ENCODE results near the gene HOXA7. TPM values are rescaled to one million over a fixed set of nuclear protein-coding genes. Genes with fewer than 3 reads are reported as not detected.

The HOXA7 gene
- total RNA-seq, 1 donor from 2014 or later: not detected

GRCh38 chr7:27115221-27116026, 41.1 kb downstream of the HOXA7 start:
- H3K4me2 ChIP-seq: no peak overlapping the region
- peak; percentile 99 for TF ChIP-seq EZH2phosphoT487 (IDR thresholded peaks at IDR 0.05)
- TF ChIP-seq, protein P1, sequence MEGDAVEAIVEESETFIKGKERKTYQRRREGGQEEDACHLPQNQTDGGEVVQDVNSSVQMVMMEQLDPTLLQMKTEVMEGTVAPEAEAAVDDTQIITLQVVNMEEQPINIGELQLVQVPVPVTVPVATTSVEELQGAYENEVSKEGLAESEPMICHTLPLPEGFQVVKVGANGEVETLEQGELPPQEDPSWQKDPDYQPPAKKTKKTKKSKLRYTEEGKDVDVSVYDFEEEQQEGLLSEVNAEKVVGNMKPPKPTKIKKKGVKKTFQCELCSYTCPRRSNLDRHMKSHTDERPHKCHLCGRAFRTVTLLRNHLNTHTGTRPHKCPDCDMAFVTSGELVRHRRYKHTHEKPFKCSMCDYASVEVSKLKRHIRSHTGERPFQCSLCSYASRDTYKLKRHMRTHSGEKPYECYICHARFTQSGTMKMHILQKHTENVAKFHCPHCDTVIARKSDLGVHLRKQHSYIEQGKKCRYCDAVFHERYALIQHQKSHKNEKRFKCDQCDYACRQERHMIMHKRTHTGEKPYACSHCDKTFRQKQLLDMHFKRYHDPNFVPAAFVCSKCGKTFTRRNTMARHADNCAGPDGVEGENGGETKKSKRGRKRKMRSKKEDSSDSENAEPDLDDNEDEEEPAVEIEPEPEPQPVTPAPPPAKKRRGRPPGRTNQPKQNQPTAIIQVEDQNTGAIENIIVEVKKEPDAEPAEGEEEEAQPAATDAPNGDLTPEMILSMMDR (IDR thresholded peaks at IDR 0.05): no peak
- TF ChIP-seq EZH2 (IDR thresholded peaks at IDR 0.05): peak; percentile 100
- no peak overlapping the region for H3K27ac Mint-ChIP-seq

GRCh38 chr7:27114881-27115220, 41.6 kb downstream of the HOXA7 start:
- no peaks in the 10 kb centered on the region for H3K9me3 ChIP-seq (ENCODE audit: low read depth)

More at GRCh38 chr7:27115221-27116026, 41.1 kb downstream of the HOXA7 start:
- no peak overlapping the region for H2AFZ ChIP-seq (replicated peaks)
- Mint-ChIP-seq H3K36me3 (no peaks in the 10 kb centered on the region), H3K9me3 (no peaks in the 10 kb centered on the region), H3K4me1 (no peaks in the 10 kb centered on the region), H3K27me3 (ENCODE audit: insufficient read depth, low read depth) (peaks cover 91% of the 10 kb centered on the region), H3K4me3 (no peak overlapping the region)
- H3K4me1 ChIP-seq: no peaks in the 10 kb centered on the region
- no peak overlapping the region for H3K27ac ChIP-seq
- H3K27me3 ChIP-seq: peaks cover 100% of the 10 kb centered on the region
- DNase-seq (ENCODE audit: low spot score): peak; percentile 50
- H3F3A ChIP-seq (ENCODE audit: low read depth): peaks cover 13% of the 10 kb centered on the region
- no peak overlapping the region for H3K9ac ChIP-seq
- H3K4me3 ChIP-seq: no peak overlapping the region
- no peaks in the 10 kb centered on the region for H3K79me2 ChIP-seq (ENCODE audit: low read depth)
- no peaks in the 10 kb centered on the region for H3K36me3 ChIP-seq
- H4K20me1 ChIP-seq (ENCODE audit: low read depth): peaks cover 93% of the 10 kb centered on the region
- H3K9me3 ChIP-seq (ENCODE audit: low read depth): no peaks in the 10 kb centered on the region

DNA sequence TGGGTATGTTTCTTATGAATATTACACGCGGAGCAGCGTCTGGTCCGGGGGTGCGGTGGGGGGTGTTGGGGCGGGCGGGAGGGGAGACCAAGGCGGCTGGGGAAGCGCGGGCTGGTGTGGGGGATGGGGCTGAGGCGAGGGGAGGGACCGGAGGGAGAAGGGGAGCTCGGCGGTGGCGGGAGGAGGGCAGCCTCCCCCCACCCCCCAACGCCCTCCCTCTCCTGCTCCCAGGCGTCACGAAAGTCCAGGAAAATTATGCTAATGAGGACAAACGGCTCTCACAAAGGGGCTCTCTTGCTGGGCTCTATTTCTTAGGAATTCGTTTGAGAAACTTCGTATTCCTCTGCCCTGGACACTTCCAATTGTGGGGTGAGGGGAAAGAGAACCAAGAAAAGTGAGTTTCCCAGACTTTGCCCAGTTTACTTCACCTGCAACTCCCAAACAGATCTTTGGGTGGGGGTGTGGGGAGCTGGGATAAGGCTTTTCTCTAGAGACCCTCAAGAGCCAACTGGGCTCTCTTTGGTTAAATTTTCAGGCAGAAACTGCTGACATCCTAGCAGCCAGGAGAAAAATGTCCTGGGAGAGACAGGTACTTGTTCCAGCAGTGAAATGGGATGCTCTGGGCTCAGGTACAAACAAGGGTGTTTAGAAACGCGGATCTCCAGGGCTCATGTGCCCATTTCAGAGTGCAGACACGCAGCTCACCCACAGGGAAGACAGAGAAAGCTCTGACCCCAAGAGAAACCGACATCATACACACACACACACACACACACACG, 42.3 kb downstream of the HOXA7 start:
- Histone ChIP-seq H3K27me3 (peaks cover 100% of the 10 kb centered on the region), H3K4me1 (no peaks in the 10 kb centered on the region), H4K20me1 (ENCODE audit: low read depth) (peaks cover 94% of the 10 kb centered on the region), H3K4me3 (no peak overlapping the region), H3F3A (ENCODE audit: low read depth) (peaks cover 13% of the 10 kb centered on the region), H3K27ac (no peak overlapping the region), H3K9ac (no peak overlapping the region), H3K79me2 (ENCODE audit: low read depth) (no peaks in the 10 kb centered on the region), H3K36me3 (no peaks in the 10 kb centered on the region), H2AFZ (replicated peaks) (no peak overlapping the region), H3K4me2 (no peak overlapping the region), H3K9me3 (ENCODE audit: low read depth) (no peaks in the 10 kb centered on the region)
- no peak overlapping the region for H3K4me3 Mint-ChIP-seq
- no peak for TF ChIP-seq EZH2phosphoT487 (IDR thresholded peaks at IDR 0.05)
- H3K27ac Mint-ChIP-seq: no peak overlapping the region
- H3K27me3 Mint-ChIP-seq (ENCODE audit: insufficient read depth, low read depth): peaks cover 90% of the 10 kb centered on the region
- no peaks in the 10 kb centered on the region for H3K4me1 Mint-ChIP-seq
- H3K9me3 Mint-ChIP-seq: peaks cover 3% of the 10 kb centered on the region
- no peaks in the 10 kb centered on the region for H3K36me3 Mint-ChIP-seq
- DNase-seq (ENCODE audit: low spot score): no peak

More at GRCh38 chr7:27114881-27115220, 41.6 kb downstream of the HOXA7 start:
- no peaks in the 10 kb centered on the region for H3K36me3 ChIP-seq
- H3K4me1 ChIP-seq: no peaks in the 10 kb centered on the region
- Mint-ChIP-seq H3K4me3 (no peak overlapping the region), H3K4me1 (no peaks in the 10 kb centered on the region), H3K9me3 (no peaks in the 10 kb centered on the region), H3K27me3 (ENCODE audit: insufficient read depth, low read depth) (peaks cover 90% of the 10 kb centered on the region), H3K27ac (no peak overlapping the region), H3K36me3 (no peaks in the 10 kb centered on the region)
- H3K27me3 ChIP-seq: peaks cover 100% of the 10 kb centered on the region
- peak; percentile 78 for TF ChIP-seq EZH2 (IDR thresholded peaks at IDR 0.05)
- TF ChIP-seq, protein P1 (IDR thresholded peaks at IDR 0.05): no peak
- H3K9ac ChIP-seq: no peak overlapping the region
- no peaks in the 10 kb centered on the region for H3K79me2 ChIP-seq (ENCODE audit: low read depth)
- no peak overlapping the region for H2AFZ ChIP-seq (replicated peaks)
- H4K20me1 ChIP-seq (ENCODE audit: low read depth): peaks cover 94% of the 10 kb centered on the region
- no peak for DNase-seq (ENCODE audit: low spot score)
- H3K4me2 ChIP-seq: no peak overlapping the region
- H3F3A ChIP-seq (ENCODE audit: low read depth): peaks cover 13% of the 10 kb centered on the region
- no peak overlapping the region for H3K4me3 ChIP-seq
- no peak overlapping the region for H3K27ac ChIP-seq

All from neural progenitor cell (in vitro differentiated cells).